Small intestine (tissue), 7 donors: Measurements from ENCODE around the gene IGSF11. TPM values are rescaled to one million over a fixed set of nuclear protein-coding genes. Genes with fewer than 3 reads are reported as not detected.

Experiments
- DNase-seq, 2 donors: peaks; one replicate each; pipeline versions ENCODE4 v3.0.0 to v3.0.0-alpha.2; 2013
- FAIRE-seq: peaks from 2 replicates; lab custom pipeline; 2012; peaks lifted over from hg19 to GRCh38; lab: Jason Lieb, UNC
- H3K27ac ChIP-seq, 3 donors: one replicate each; pipeline ENCODE4 v1.5.1; 2013; ENCODE audit warnings: low read length in 2 of 3, mild to moderate bottlenecking in 2 of 3, control low read depth in 1 of 3, inconsistent platforms in 1 of 3, low read depth in 1 of 3, moderate library complexity in 1 of 3
- H3K27me3 ChIP-seq, 3 donors: one replicate each; pipeline ENCODE4 v1.6.1; 2013; ENCODE audit warnings: low read length in 3 of 3, inconsistent platforms in 1 of 3; ENCODE audit not compliant: control insufficient read depth in 3 of 3, insufficient read depth in 3 of 3
- H3K36me3 ChIP-seq, 3 donors: one replicate each; pipeline ENCODE4 v1.6.1; 2013; ENCODE audit warnings: low read length in 3 of 3, inconsistent platforms in 1 of 3, low read depth in 1 of 3, mild to moderate bottlenecking in 1 of 3, moderate library complexity in 1 of 3; ENCODE audit not compliant: control insufficient read depth in 3 of 3, insufficient read depth in 2 of 3
- H3K4me1 ChIP-seq, 3 donors: one replicate each; pipeline ENCODE4 v1.6.1; 2013; ENCODE audit warnings: low read length in 2 of 3, inconsistent platforms in 1 of 3, low read depth in 1 of 3, mild to moderate bottlenecking in 1 of 3, moderate library complexity in 1 of 3; ENCODE audit not compliant: control insufficient read depth in 3 of 3, insufficient read depth in 2 of 3
- H3K4me3 ChIP-seq, 3 donors: one replicate each; pipeline ENCODE4 v1.5.1; 2013; ENCODE audit warnings: low read length in 3 of 3, control low read depth in 1 of 3, inconsistent platforms in 1 of 3, low read depth in 1 of 3, mild to moderate bottlenecking in 1 of 3, moderate library complexity in 1 of 3
- H3K9me3 ChIP-seq, 2 donors: one replicate each; pipeline ENCODE4 v1.6.1; 2013; ENCODE audit warnings: low read depth in 1 of 2, low read length in 1 of 2; ENCODE audit not compliant: control insufficient read depth in 2 of 2, insufficient read depth in 1 of 2
- WGBS, 3 donors: extraction: QIAGEN DNeasy Blood & Tissue Kit; methylation state at CpG; one replicate each; pipeline ENCODE4 v1.1.7; 2013; 5-methylcytosine and 5-hydroxymethylcytosine counted together
- polyA plus RNA-seq, 4 donors: library from polyadenylated mRNA; stranded (reverse) in 3 of 4; unstranded in 1 of 4; fragments of 200-250 nt in 3 of 4; fragments of 120-200 nt in 1 of 4; gene quantifications; one replicate each; pipeline versions ENCODE4 v1.2.1 to v1.2.3, GENCODE V29; 2013
- donor health status: healthy with polysubstance abuse.
- donor health status: control.
- donor health status: control.
- donor health status: Bipolar disorder and iron deficiency.
- donor health status: healthy.

IGSF11 gene
- polyA plus RNA-seq, 4 donors = 0.43 to 0.51 TPM; not detected in 2

- H3K4me3 ChIP-seq = no peak overlapping the region
- DNase-seq (no peak), FAIRE-seq (no peak)
- peaks cover 0 to 3% (median 0%) of the 10 kb centered on the region in 3 donors for H3K4me1 ChIP-seq
- H3K36me3 ChIP-seq = no peaks in the 10 kb centered on the region
- no peak overlapping the region for H3K27ac ChIP-seq
- no peaks in the 10 kb centered on the region for H3K9me3 ChIP-seq
- no peaks in the 10 kb centered on the region for H3K27me3 ChIP-seq
- WGBS, 3 donors = 50 to 70% (median 69%) methylated on average over 5 of the region's 5 CpGs
Observed at GRCh38 chr3:118938183-118938961, 96.3 kb downstream of the IGSF11 start.

GRCh38 chr3:118936811-118937210 is 97.8 kb downstream of the IGSF11 start:
- Histone ChIP-seq H3K27me3 (no peaks in the 10 kb centered on the region), H3K9me3 (no peaks in the 10 kb centered on the region), H3K4me1 (peaks cover 0 to 3% (median 0%) of the 10 kb centered on the region in 3 donors), H3K4me3 (no peak overlapping the region), H3K27ac (no peak overlapping the region), H3K36me3 (no peaks in the 10 kb centered on the region)
- DNase-seq (no peak), FAIRE-seq (no peak)
- 63 to 67% (median 63%) methylated on average over 1 of the region's 1 CpG for WGBS, 3 donors

GRCh38 chr3:118932822-118933558 is 101.7 kb downstream of the IGSF11 start:
- no peak for FAIRE-seq
- Histone ChIP-seq H3K27ac (no peak overlapping the region), H3K36me3 (no peaks in the 10 kb centered on the region), H3K27me3 (no peaks in the 10 kb centered on the region), H3K4me3 (no peak overlapping the region), H3K4me1 (peaks cover 0 to under 1% (median 0%) of the 10 kb centered on the region in 3 donors), H3K9me3 (no peaks in the 10 kb centered on the region)
- DNase-seq = peak in 1 of 2 donors; percentile 23
- 34 to 60% (median 50%) methylated on average over 5 of the region's 5 CpGs for whole genome bisulfite sequencing, 3 donors

- DNase-seq (no peak), FAIRE-seq (no peak)
- Histone ChIP-seq H3K4me3 (no peak overlapping the region), H3K36me3 (no peaks in the 10 kb centered on the region), H3K4me1 (no peaks in the 10 kb centered on the region), H3K9me3 (no peaks in the 10 kb centered on the region), H3K27me3 (no peaks in the 10 kb centered on the region), H3K27ac (no peak overlapping the region)
- 87 to 98% (median 97%) methylated on average over 2 of the region's 2 CpGs for WGBS, 3 donors
Observed at GRCh38 chr3:118931996-118932395, 102.7 kb downstream of the IGSF11 start.

GRCh38 chr3:118927449-118927848 is 107.2 kb downstream of the IGSF11 start:
- Histone ChIP-seq H3K4me1 (no peaks in the 10 kb centered on the region), H3K36me3 (no peaks in the 10 kb centered on the region), H3K27me3 (no peaks in the 10 kb centered on the region), H3K4me3 (no peak overlapping the region), H3K27ac (no peak overlapping the region), H3K9me3 (no peaks in the 10 kb centered on the region)
- no peak for DNase-seq
- 77 to 83% (median 82%) methylated on average over 6 of the region's 6 CpGs for WGBS, 3 donors
- no peak for FAIRE-seq

GRCh38 chr3:118912188-118912587 is 122.5 kb downstream of the IGSF11 start:
- FAIRE-seq = no peak

GRCh38 chr3:118910332-118910731 is 124.3 kb downstream of the IGSF11 start:
- FAIRE-seq (no peak), DNase-seq (no peak)
- no peaks in the 10 kb centered on the region for H3K4me1 ChIP-seq
- no peaks in the 10 kb centered on the region for H3K36me3 ChIP-seq
- 51 to 69% (median 58%) methylated on average over 3 of the region's 3 CpGs for WGBS, 3 donors
- H3K27ac ChIP-seq = no peak overlapping the region
- no peaks in the 10 kb centered on the region for H3K27me3 ChIP-seq
- no peak overlapping the region for H3K4me3 ChIP-seq
- no peaks in the 10 kb centered on the region for H3K9me3 ChIP-seq

More at GRCh38 chr3:118912188-118912587, 122.5 kb downstream of the IGSF11 start:
- no peaks in the 10 kb centered on the region for H3K9me3 ChIP-seq
- 51 to 58% (median 51%) methylated on average over 3 of the region's 3 CpGs for WGBS, 3 donors
- H3K27ac ChIP-seq = no peak overlapping the region
- H3K27me3 ChIP-seq = no peaks in the 10 kb centered on the region
- no peaks in the 10 kb centered on the region for H3K36me3 ChIP-seq
- no peak overlapping the region for H3K4me3 ChIP-seq
- DNase-seq = no peak
- H3K4me1 ChIP-seq = no peaks in the 10 kb centered on the region

- no peak for DNase-seq
- Histone ChIP-seq H3K27ac (no peak overlapping the region), H3K4me1 (no peaks in the 10 kb centered on the region), H3K27me3 (no peaks in the 10 kb centered on the region), H3K4me3 (no peak overlapping the region), H3K9me3 (no peaks in the 10 kb centered on the region), H3K36me3 (no peaks in the 10 kb centered on the region)
- no peak for FAIRE-seq
Observed at GRCh38 chr3:118909763-118910162, 124.9 kb downstream of the IGSF11 start.
